ENCODE measurements around the gene NTMT1.
"Not testable (repeated sequence)": the region's sequence is repeated elsewhere in the genome, so short reads cannot be mapped to it uniquely, and the experiment has no call there.

The NTMT1 gene

GRCh38 chr9:129655154-129655553, 29.2 kb downstream of the NTMT1 start:
- no peak for DNase-seq

GRCh38 chr9:129655696-129656095, 29.7 kb downstream of the NTMT1 start:
- DNase-seq, result peak; percentile 46 to 73

GRCh38 chr9:129656795-129657390, 30.9 kb downstream of the NTMT1 start:
- DNase-seq, result no peak

- DNase-seq, result no peak
Observed at GRCh38 chr9:129661029-129661428, 35.1 kb downstream of the NTMT1 start.

- not testable (repeated sequence) for DNase-seq
Observed at GRCh38 chr9:129662239-129662638, 36.3 kb downstream of the NTMT1 start.

GRCh38 chr9:129664746-129665388, 38.9 kb downstream of the NTMT1 start:
- no peak for DNase-seq

GRCh38 chr9:129665389-129665775, 39.4 kb downstream of the NTMT1 start, which contains the start of gene PRRX2:
Gene PRRX2, plus strand, starts transcription at chr9:129665647. Its CDS starts 221 bp downstream, at chr9:129665868.
- peak in 1 of 2 donors; percentile 2 for DNase-seq

- DNase-seq, result no peak
Observed at GRCh38 chr9:129665814-129666520, 40.0 kb downstream of the NTMT1 start.

GRCh38 chr9:129666575-129666974, 40.6 kb downstream of the NTMT1 start:
- DNase-seq, result no peak

- DNase-seq, result no peak
Observed at GRCh38 chr9:129667378-129667777, 41.4 kb downstream of the NTMT1 start.

GRCh38 chr9:129667850-129668249, 41.9 kb downstream of the NTMT1 start:
- no peak for DNase-seq

- DNase-seq, result no peak
Observed at GRCh38 chr9:129669141-129669718, 43.3 kb downstream of the NTMT1 start.

GRCh38 chr9:129669946-129670345, 44.0 kb downstream of the NTMT1 start:
- no peak for DNase-seq

GRCh38 chr9:129671065-129671464, 45.1 kb downstream of the NTMT1 start:
- no peak for DNase-seq

- DNase-seq, result no peak
Observed at GRCh38 chr9:129671519-129671918, 45.6 kb downstream of the NTMT1 start.

GRCh38 chr9:129672702-129673101, 46.7 kb downstream of the NTMT1 start:
- DNase-seq, result no peak

- no peak for DNase-seq
Observed at GRCh38 chr9:129673602-129674001, 47.6 kb downstream of the NTMT1 start.

- DNase-seq, result no peak
Observed at GRCh38 chr9:129674229-129674628, 48.3 kb downstream of the NTMT1 start.

- DNase-seq, result no peak
Observed at GRCh38 chr9:129675620-129676019, 49.7 kb downstream of the NTMT1 start.

GRCh38 chr9:129676287-129676686, 50.3 kb downstream of the NTMT1 start:
- no peak for DNase-seq

GRCh38 chr9:129676975-129677374, 51.0 kb downstream of the NTMT1 start:
- DNase-seq, result no peak

- DNase-seq, result no peak
Observed at GRCh38 chr9:129677456-129677855, 51.5 kb downstream of the NTMT1 start.

GRCh38 chr9:129678844-129679243, 52.9 kb downstream of the NTMT1 start:
- no peak for DNase-seq

GRCh38 chr9:129679537-129679936, 53.6 kb downstream of the NTMT1 start:
- DNase-seq, result no peak

Data from inflammatory macrophage (primary cell).